ENCODE results near the gene ALPK3.

ALPK3 gene

DNA sequence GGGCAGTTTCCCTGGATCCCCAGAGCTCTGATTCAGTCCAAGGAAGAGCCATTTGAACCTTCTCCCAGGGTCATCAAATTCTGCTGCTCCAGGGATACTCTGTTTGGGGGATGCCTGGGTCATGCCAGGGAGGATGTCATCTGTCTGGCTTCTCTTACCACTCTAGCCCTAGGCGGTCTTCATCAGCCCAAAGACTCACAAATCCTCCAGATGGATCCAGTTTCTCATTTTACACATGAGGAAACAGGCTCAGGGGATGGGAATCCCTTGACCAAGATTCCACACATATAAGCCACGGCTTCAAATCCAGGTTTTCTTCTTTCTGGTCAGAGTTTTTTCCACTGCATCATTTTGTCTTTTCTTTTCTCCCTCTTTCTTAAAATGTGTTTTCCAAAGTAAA is 104.0 kb downstream of the ALPK3 start:
- no peaks in the 10 kb centered on the region for H3K36me3 ChIP-seq (ENCODE audit: control insufficient read depth, insufficient read depth, low read length)
- no peak overlapping the region for H3K27ac ChIP-seq
- no peaks in the 10 kb centered on the region for H3K79me2 ChIP-seq
- H2AFZ ChIP-seq = no peak overlapping the region
- H3K4me1 ChIP-seq = no peaks in the 10 kb centered on the region
- H3K4me3 ChIP-seq (ENCODE audit: low read depth, low read length) = no peak overlapping the region
- H3K9ac ChIP-seq = no peak overlapping the region
- no peak overlapping the region for H3K4me2 ChIP-seq (ENCODE audit: low read length)
- H3K9me3 ChIP-seq (ENCODE audit: control insufficient read depth, low read length) = no peaks in the 10 kb centered on the region
- TF ChIP-seq CTCF (IDR thresholded peaks at IDR 0.05) = no peak
- no peaks in the 10 kb centered on the region for H3K27me3 ChIP-seq (ENCODE audit: control insufficient read depth, insufficient read depth, low read length)

DNA sequence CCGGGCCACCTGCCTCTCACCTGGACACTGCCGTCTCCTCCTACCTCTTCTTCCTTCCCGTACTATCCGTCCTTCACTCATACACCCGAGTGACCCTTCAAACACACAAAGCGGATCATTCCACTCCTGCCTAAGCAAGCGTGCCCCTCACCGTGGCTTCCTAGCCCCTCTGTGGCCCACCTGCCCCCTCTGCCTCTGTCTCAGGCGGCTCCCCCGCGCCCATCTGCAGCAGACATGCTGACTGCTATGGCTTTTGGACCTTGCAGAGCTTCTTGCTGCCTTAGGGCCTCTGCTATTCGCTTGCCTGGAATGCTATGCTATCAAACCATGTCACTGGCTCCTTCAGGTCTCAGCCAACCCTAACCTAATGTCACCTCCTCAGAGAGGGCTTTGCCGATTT is 105.4 kb downstream of the ALPK3 start:
- Histone ChIP-seq H3K79me2 (no peaks in the 10 kb centered on the region), H2AFZ (no peak overlapping the region), H3K9me3 (ENCODE audit: control insufficient read depth, low read length) (no peaks in the 10 kb centered on the region), H3K27me3 (ENCODE audit: control insufficient read depth, insufficient read depth, low read length) (no peaks in the 10 kb centered on the region), H3K36me3 (ENCODE audit: control insufficient read depth, insufficient read depth, low read length) (no peaks in the 10 kb centered on the region), H3K4me1 (no peaks in the 10 kb centered on the region), H3K4me3 (ENCODE audit: low read depth, low read length) (no peak overlapping the region), H3K27ac (no peak overlapping the region), H3K9ac (no peak overlapping the region), H3K4me2 (ENCODE audit: low read length) (no peak overlapping the region)
- no peak for TF ChIP-seq CTCF (IDR thresholded peaks at IDR 0.05)
